HG03095 (cell line): ENCODE data around the gene GPC5.
"Not testable (repeated sequence)": the region's sequence is repeated elsewhere in the genome, so short reads cannot be mapped to it uniquely, and the experiment has no call there.

Source experiments
- ATAC-seq: cut with Tn5 transposase; IDR thresholded peaks from one replicate; pipeline ENCODE4 v1.9.1; 2021; ENCODE audit warnings: moderate library complexity; ENCODE audit not compliant: unreplicated experiment

Gene GPC5

GRCh38 chr13:92886535-92887077, 1488.2 kb downstream of the GPC5 start:
- ATAC-seq, result no peak

- ATAC-seq, result no peak
Observed at GRCh38 chr13:92894447-92894846, 1496.0 kb downstream of the GPC5 start.

DNA sequence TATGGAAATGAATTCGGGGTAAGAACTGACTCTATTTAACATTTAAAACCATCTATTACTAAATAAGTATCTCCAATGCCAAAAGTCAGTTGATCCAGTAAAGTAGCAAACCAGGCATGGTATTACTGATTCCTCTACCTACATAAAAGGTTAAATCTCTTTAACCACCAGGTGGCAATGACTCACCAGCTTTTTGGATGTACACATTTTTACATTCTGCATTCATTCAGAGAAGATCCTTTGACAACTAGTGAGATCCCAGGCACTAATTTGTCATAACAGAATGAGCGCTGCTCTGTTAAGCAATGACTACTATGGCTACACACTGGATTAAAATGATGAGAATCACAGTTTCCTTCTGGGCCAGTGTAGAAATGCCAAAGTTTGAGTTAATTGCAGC, 1498.4 kb downstream of the GPC5 start:
- no peak for ATAC-seq

DNA sequence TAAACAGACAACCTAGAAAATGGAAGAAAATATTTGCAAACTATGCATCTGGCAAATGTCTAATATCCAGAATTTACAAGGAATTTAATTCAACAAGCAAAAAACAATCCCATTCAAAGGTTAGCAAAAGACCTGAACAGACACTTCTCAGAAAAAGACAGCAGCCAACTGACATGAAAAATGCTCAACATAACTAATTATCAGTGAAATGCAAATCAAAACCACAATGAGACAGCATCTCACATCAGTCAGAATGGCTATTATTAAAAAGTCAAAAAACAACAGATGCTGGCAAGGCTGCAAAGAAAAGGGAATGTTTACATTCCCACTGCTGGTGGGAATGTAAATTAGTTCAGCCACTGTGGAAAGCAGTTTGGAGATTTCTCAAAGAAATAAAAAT, 1500.5 kb downstream of the GPC5 start:
- not testable (repeated sequence) for ATAC-seq

- ATAC-seq, result no peak
Observed at GRCh38 chr13:92900446-92900845, 1502.0 kb downstream of the GPC5 start.

DNA sequence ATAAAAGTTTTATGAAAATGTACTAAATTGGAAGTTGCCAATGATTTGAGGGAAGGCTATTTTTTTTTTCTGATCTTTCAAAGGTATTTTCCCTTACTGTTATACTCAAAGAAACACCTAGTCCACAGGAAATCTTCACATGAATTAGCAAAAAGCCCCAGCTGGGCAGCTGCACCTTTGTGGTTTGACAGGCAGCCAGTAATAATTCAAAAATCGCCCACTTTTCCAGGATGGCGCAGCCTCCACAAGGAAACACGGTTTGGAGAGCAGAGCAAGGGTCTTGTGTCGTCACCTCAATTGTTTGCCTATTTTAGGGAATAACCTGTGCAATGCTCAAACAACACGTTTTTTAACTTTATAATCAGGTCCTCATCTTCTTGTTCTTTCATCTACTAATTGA, 1503.3 kb downstream of the GPC5 start:
- no peak for ATAC-seq

DNA sequence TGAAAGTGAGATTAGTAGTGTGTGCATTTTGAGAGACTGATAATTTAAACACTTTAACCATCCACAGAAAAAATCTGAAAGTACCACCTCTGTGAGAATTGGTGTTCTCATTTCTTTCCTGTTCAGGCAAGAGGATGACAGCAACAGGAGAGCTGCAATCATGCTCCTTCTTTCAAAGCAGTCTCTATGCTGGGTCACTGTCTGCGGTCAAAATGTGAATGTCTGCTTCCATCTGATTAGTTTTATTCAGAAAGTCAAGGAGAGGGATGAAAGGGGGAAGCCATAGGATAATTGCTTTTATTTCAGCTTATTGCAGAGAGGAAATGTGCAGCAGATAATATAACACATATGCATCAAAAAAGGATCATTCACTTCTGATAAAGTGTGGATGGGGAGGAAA, 1514.2 kb downstream of the GPC5 start:
- no peak for ATAC-seq

DNA sequence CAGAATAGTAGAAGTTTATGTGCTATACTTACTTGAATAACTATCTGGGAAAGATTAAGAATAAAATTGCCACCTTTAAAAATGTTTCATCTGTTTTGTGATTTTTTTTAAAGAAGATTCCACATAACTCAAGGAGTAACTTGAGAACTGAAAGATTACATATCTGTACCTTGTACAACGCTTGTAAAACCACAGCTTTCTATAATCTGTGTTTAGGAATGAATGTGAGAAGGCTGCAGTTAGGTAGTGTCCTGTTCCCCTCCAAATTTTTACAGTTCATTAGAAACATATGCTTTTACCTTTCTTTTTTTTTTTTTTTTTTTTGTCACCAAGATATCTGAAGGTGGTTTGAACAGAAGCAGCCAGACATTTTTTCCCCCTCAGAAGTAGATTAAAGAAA, 1515.4 kb downstream of the GPC5 start:
- ATAC-seq, result no peak
